Measurements from ENCODE around the gene PHC2. TPM values are rescaled to one million over a fixed set of nuclear protein-coding genes. Genes with fewer than 3 reads are reported as not detected.

PHC2 gene
- polyA plus RNA-seq, 1 donor (not counting 4 experiments of a cell fraction or from before 2014, with no cell fraction given), result 51.7 TPM

- no peaks in the 10 kb centered on the region for H3K4me1 ChIP-seq (ENCODE audit: control insufficient read depth, extremely low read depth, insufficient read depth, low read length)
- no peaks in the 10 kb centered on the region for H3K9me3 ChIP-seq (ENCODE audit: control insufficient read depth, low read depth, low read length)
- no peaks in the 10 kb centered on the region for H3K27me3 ChIP-seq (ENCODE audit: control insufficient read depth, extremely low read depth, insufficient read depth, low read length)
- H3K9ac ChIP-seq (ENCODE audit: control insufficient read depth, extremely low read depth, insufficient read depth, low read length), result no peak overlapping the region
- H3K36me3 ChIP-seq (ENCODE audit: control insufficient read depth in 2 of 2, extremely low read depth in 1 of 2, insufficient read depth in 2 of 2, low read length in 2 of 2), result peaks cover 0 to 4% of the 10 kb centered on the region in 2 experiments
- H2AFZ ChIP-seq (ENCODE audit: control insufficient read depth, low read length), result no peak overlapping the region
- H4K20me1 ChIP-seq (ENCODE audit: control insufficient read depth, extremely low read depth, insufficient read depth, low read length), result no peaks in the 10 kb centered on the region
- H3K4me3 ChIP-seq (ENCODE audit: control insufficient read depth in 2 of 3, extremely low read depth in 1 of 3, insufficient read depth in 2 of 3, low read depth in 1 of 3, low read length in 3 of 3), result no peak overlapping the region
- no peak overlapping the region for H3K27ac ChIP-seq (ENCODE audit: control insufficient read depth, insufficient read depth, low read length)
- H3K79me2 ChIP-seq (ENCODE audit: control insufficient read depth, insufficient read depth, low read length), result no peaks in the 10 kb centered on the region
- DNase-seq (ENCODE audit: low read depth, low spot score), result no peak
- dilution Hi-C loops (cut with MboI; ENCODE audit: extremely low pct_ligation_motif_present, low sequenced_read_pairs), result no loop called here
- H3K4me2 ChIP-seq (ENCODE audit: control insufficient read depth, extremely low read depth, insufficient read depth, low read depth, low read length), result no peak overlapping the region
- TF ChIP-seq CTCF (optimal IDR thresholded peaks at IDR 0.05 in 1 of 3, IDR thresholded peaks at IDR 0.05 in 1 of 3, conservative IDR thresholded peaks at IDR 0.05 in 1 of 3; ENCODE audit: extremely low read depth in 1 of 3, insufficient read depth in 2 of 3, low read length in 3 of 3) (no peak), EZH2 (IDR thresholded peaks at IDR 0.05; ENCODE audit: low read length) (no peak)
- H3K9me1 ChIP-seq (ENCODE audit: control insufficient read depth, extremely low read depth, insufficient read depth, low read length), result no peaks in the 10 kb centered on the region
- FAIRE-seq, result no peak
Measured at GRCh38 chr1:33276573-33277298, 154.2 kb downstream of the PHC2 start.

- Histone ChIP-seq H3K4me1 (ENCODE audit: control insufficient read depth, extremely low read depth, insufficient read depth, low read length) (no peaks in the 10 kb centered on the region), H3K9ac (ENCODE audit: control insufficient read depth, extremely low read depth, insufficient read depth, low read length) (no peak overlapping the region)
- FAIRE-seq, result no peak
Measured at GRCh38 chr1:33275706-33276572, 155.0 kb downstream of the PHC2 start.

More at GRCh38 chr1:33275706-33276572, 155.0 kb downstream of the PHC2 start:
- Histone ChIP-seq H3K4me3 (ENCODE audit: control insufficient read depth in 2 of 3, extremely low read depth in 1 of 3, insufficient read depth in 2 of 3, low read depth in 1 of 3, low read length in 3 of 3) (no peak overlapping the region), H2AFZ (ENCODE audit: control insufficient read depth, low read length) (no peak overlapping the region), H3K36me3 (ENCODE audit: control insufficient read depth in 2 of 2, extremely low read depth in 1 of 2, insufficient read depth in 2 of 2, low read length in 2 of 2) (peaks cover 0 to 2% of the 10 kb centered on the region in 2 experiments), H3K79me2 (ENCODE audit: control insufficient read depth, insufficient read depth, low read length) (no peaks in the 10 kb centered on the region), H3K9me3 (ENCODE audit: control insufficient read depth, low read depth, low read length) (no peaks in the 10 kb centered on the region), H3K27me3 (ENCODE audit: control insufficient read depth, extremely low read depth, insufficient read depth, low read length) (no peaks in the 10 kb centered on the region), H3K27ac (ENCODE audit: control insufficient read depth, insufficient read depth, low read length) (no peak overlapping the region), H4K20me1 (ENCODE audit: control insufficient read depth, extremely low read depth, insufficient read depth, low read length) (no peaks in the 10 kb centered on the region), H3K9me1 (ENCODE audit: control insufficient read depth, extremely low read depth, insufficient read depth, low read length) (no peaks in the 10 kb centered on the region), H3K4me2 (ENCODE audit: control insufficient read depth, extremely low read depth, insufficient read depth, low read depth, low read length) (no peak overlapping the region)
- DNase-seq (ENCODE audit: low read depth, low spot score), result no peak
- dilution Hi-C loops (cut with MboI; ENCODE audit: extremely low pct_ligation_motif_present, low sequenced_read_pairs), result no loop called here
- TF ChIP-seq EZH2 (IDR thresholded peaks at IDR 0.05; ENCODE audit: low read length), result no peak
- no peak for TF ChIP-seq CTCF (optimal IDR thresholded peaks at IDR 0.05 in 1 of 3, IDR thresholded peaks at IDR 0.05 in 1 of 3, conservative IDR thresholded peaks at IDR 0.05 in 1 of 3; ENCODE audit: extremely low read depth in 1 of 3, insufficient read depth in 2 of 3, low read length in 3 of 3)
